IPS-NIHi11 (cell line): Measurements from ENCODE around the gene OR2T35.

Experiments
- DNase-seq: peaks from one replicate; pipeline ENCODE4 v3.0.0; 2012; ENCODE audit warnings: mixed read lengths, low spot score

The OR2T35 gene

GRCh38 chr1:248625971-248626370 lies 19.1 kb downstream of the OR2T35 start:
- no peak for DNase-seq

DNA sequence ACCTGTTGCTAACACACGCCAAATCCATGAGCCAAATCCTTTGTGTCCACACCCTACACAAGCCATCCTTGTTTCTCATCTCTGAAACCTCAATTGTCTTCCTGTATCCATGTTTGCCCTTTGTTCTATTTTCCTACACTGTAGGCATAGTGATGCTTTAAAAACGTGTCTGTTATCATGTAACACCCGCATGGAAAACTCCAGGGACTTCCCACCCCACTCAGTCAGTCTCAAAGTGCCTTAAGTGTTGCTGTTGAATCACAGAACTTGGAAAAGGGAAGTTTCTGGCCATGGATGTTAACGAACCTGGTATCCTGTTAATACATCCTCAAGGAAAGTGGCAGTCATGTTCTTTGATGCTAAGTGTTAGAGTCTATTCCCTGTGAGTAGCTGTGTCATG lies 19.9 kb downstream of the OR2T35 start:
- DNase-seq = no peak

DNA sequence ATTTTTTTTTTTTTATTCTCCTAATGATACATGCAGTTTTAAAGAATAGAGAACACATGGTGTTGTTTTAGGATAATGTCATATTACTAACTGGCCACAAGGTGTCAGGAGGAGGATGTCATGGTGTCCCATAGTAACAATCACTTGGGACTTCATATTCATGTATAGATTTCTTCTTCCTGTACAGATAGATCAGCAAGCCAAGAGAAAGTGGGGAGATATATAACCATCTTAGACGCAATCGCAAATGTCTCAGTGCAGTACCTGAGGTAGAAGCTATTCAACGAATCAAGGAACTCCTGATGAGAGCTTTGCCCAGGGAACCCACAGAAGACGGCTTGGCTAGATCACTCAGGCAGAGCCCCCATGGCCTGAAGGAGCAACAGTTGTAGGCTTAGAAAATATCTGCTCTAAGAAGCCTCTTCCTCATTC lies 22.5 kb downstream of the OR2T35 start:
- no peak for DNase-seq

DNA sequence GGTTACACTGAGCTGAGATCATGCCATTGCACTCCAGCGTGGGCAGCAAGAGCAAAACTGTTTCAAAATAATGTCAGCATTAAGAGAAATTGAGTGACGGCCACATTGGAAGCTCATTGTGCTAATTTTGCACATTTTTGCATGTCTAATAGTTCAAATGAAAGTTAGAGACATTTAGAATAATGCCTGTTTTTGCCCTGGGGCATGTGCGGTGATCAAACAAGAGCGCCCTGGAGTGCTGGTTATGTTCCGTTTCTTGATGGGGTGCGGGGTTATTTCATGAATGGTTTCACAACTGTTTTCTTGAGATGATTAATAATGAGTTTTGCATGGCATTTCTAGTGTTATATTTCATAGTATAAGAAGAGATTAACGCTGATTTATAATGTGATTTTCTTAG lies 23.3 kb downstream of the OR2T35 start:
- DNase-seq = no peak

- DNase-seq = no peak
Measured at GRCh38 chr1:248618878-248619277, 26.2 kb downstream of the OR2T35 start.

DNA sequence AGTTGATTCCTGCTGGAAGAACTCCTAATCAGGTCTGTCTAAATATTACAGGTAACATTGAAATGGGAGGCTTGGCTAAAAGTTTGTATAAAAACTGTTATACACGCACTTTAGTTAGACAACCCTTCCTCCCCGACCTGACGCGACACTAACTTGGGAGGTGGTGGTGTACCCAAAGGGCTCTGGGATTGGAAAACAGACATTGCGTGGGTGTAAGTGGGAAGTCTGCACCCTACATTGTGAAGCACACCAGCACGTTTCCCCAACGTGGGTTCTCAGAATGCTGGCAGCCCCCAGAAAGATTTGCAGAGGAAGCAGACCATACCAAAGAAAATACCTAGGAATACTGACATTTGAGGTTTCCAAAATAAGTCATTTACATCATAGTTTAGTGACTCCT lies 27.0 kb downstream of the OR2T35 start:
- DNase-seq = no peak

DNA sequence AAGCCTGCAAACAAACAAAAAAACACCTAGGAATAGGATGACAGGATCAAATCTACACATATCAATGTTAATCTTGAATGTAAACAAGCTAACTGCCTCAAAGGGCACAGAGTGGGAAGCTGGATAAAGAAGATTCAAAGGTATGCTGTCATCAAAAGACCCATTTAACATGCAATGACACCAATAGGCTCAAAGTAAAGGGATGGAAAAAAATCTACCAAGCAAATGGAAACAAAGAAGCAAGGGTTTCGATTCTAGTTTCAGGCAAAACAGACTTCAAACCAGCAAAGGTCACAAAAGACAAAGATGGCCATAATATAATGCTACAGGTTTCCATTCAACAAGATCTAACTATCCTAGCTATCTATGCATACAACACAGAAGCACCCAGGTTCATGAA lies 31.3 kb downstream of the OR2T35 start:
- no peak for DNase-seq

DNA sequence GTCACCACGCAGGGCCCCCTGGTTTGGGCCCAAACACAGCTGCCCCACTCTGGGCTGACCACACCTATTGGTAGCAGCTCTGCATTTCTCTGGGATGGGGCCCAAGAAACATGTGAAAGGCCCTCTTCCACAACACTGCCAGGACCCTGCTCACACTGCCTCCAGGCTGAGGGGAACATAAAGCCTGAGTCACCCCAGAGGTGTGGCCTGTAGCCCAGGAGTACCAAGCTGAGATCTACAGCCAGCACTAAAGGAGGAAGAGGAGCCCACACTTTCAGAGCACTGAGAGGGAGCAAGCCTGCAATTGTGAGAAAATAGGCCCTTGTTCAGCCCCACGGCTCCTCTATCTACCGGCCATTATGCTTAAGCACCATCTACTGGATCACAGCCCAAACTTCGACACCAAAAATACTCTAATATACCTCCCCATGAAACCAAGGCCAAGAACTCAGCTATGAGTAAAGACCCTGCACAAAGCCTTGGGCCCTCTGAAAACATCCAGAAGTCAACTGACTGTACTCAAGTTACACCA lies 33.1 kb downstream of the OR2T35 start:
- DNase-seq = no peak

- no peak for DNase-seq
Measured at GRCh38 chr1:248610301-248610700, 34.8 kb downstream of the OR2T35 start.

GRCh38 chr1:248599396-248599795 lies 45.7 kb downstream of the OR2T35 start:
- DNase-seq = no peak

DNA sequence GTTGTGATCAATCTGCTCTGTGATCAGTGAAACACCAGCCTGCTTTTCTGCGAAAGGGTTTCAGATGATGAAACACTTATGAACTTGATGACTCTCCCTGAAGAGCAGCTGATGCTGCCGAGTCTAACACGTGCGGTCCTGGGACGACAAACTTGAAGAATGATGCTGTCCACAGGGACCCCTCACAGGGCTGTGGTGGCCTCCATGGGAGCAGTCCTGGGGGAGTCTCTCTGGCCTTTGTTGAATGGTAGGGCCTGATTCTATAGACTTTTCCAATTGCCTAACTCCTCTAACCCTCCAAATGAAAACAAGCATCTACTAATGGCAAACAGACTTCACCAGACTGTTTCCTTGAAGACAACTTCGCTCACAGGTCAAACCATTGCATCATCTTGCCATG lies 47.5 kb downstream of the OR2T35 start, which contains the start of gene OR2T10:
Gene OR2T10, minus strand, starts transcription at position 112 of the 400 bp plus-strand sequence. CDS start 3,932 bp downstream, outside the sequence.
- DNase-seq = no peak

DNA sequence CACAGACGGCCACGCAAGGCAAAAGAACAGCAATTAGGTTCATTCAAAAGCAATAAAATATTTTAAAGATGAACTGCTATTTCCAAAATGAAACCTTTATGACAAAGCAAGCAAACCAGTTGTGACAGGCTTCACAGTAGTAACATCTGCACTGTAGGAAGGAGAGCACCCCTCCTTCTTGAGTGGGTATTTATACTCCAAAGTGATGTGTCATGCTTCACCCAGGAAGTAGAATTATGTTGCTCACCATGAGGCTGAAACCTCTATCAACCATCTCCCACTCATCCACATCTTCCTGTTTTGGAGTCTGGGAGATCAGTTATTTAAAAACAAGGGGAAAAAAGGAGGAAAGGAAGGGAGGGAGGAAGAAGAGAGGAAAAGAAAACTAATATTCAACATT lies 48.5 kb downstream of the OR2T35 start:
- no peak for DNase-seq

- no peak for DNase-seq
Measured at GRCh38 chr1:248593226-248593625, 51.9 kb downstream of the OR2T35 start.

GRCh38 chr1:248592655-248593054 lies 52.4 kb downstream of the OR2T35 start:
- DNase-seq = no peak

DNA sequence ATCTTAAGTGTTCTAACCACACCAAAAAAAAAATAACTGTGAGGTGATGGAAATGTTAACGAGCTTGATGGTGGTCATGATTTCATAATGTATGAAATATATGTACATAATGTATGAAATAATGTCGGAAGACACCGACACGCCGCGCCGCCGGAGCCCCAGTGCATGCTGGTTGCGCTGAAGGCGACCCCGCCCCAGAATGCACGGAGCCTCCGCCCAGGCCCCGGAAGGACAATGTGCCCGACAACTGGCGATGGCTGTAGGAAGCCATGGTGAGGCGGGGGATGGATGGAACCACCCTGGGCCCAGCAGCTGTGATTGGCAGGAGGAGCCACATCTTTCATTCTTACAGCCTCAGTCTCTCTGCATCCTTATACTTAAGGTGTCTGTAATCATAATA lies 55.0 kb downstream of the OR2T35 start:
- no peak for DNase-seq

DNA sequence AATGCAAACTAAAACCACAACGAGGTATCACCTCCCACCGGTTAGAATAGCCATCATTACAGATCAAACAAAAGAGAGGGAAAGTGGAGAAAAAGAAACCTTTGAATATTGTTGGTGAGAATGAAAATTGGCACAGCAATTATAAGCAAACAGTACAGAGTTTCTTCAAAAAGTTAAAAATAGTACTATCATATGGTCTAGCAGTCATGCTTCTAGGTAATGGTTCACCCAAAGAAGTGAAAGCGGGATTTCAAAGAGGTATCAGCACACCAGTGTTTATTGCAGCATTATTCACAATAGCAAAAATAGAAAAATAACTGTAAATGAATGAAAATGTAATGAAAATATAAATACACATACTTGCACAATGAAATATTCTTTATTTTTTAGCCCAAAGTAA lies 55.7 kb downstream of the OR2T35 start:
- no peak for DNase-seq
